Cardiac fibroblast (primary cell): ENCODE measurements around the gene MCTP1.
"Not testable (repeated sequence)": the region's sequence is repeated elsewhere in the genome, so short reads cannot be mapped to it uniquely, and the experiment has no call there.

Experiments
- DNase-seq, 2 donors: peaks; one replicate each; pipeline versions ENCODE4 v3.0.0 to v3.0.0-alpha.2; 2010; ENCODE audit warnings: low read depth in 2 of 2
- H3K4me3 ChIP-seq, 2 donors: replicated peaks in 1 of 2; 1 replicate in 1 of 2; 2 replicates in 1 of 2; pipeline ENCODE4 v1.5.1; 2011; ENCODE audit warnings: low read depth in 2 of 2, low read length in 2 of 2, mild to moderate bottlenecking in 2 of 2, moderate library complexity in 1 of 2
- TF ChIP-seq, protein P1 (sequence below): IDR thresholded peaks from one replicate; pipeline ENCODE4 v1.5.1; 2011; ENCODE audit warnings: low read depth, mild to moderate bottlenecking, low read length, inconsistent platforms

Gene MCTP1

DNA sequence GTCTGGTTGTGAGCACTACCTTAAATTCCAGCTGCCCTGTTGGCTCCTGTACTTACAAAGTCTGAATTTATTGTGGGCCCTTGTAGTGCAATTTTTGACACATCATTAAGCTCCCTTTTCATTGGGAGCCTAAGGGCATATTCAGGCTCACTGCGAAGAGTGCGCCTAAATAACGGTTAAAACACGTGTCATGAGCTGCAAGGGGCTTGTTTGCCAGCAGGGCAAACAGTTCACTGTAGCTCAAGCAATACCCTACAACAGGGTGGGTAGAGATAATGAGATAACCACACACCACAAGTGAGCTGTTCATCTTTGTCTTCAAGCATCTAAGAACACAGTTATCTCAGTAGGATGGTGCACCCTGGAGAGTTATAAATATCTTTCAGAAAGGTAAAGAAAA, 452.2 kb downstream of the MCTP1 start:
- no peak overlapping the region for H3K4me3 ChIP-seq
- TF ChIP-seq, protein P1, sequence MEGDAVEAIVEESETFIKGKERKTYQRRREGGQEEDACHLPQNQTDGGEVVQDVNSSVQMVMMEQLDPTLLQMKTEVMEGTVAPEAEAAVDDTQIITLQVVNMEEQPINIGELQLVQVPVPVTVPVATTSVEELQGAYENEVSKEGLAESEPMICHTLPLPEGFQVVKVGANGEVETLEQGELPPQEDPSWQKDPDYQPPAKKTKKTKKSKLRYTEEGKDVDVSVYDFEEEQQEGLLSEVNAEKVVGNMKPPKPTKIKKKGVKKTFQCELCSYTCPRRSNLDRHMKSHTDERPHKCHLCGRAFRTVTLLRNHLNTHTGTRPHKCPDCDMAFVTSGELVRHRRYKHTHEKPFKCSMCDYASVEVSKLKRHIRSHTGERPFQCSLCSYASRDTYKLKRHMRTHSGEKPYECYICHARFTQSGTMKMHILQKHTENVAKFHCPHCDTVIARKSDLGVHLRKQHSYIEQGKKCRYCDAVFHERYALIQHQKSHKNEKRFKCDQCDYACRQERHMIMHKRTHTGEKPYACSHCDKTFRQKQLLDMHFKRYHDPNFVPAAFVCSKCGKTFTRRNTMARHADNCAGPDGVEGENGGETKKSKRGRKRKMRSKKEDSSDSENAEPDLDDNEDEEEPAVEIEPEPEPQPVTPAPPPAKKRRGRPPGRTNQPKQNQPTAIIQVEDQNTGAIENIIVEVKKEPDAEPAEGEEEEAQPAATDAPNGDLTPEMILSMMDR = no peak
- no peak for DNase-seq

DNA sequence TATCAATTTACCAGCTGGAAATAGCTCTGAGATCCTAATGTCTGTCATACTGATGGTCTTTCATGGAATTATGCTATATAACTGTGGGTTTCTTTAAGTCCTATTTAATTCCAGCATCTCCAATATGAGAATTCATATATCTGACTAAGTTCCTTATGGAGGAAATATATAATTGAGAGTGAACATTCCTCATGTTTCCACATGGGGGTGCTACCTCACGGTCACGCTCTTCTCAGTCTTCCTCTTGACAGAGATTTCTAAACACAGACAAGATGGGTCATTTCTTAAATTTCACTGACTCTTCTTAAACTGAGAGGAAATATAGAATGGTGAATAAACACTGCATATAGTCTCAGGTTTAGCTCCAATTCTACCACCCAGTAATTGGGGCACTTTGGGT, 454.4 kb downstream of the MCTP1 start:
- TF ChIP-seq, protein P1 = peak; percentile 49
- no peak overlapping the region for H3K4me3 ChIP-seq
- DNase-seq = peak; percentile 5 to 55

DNA sequence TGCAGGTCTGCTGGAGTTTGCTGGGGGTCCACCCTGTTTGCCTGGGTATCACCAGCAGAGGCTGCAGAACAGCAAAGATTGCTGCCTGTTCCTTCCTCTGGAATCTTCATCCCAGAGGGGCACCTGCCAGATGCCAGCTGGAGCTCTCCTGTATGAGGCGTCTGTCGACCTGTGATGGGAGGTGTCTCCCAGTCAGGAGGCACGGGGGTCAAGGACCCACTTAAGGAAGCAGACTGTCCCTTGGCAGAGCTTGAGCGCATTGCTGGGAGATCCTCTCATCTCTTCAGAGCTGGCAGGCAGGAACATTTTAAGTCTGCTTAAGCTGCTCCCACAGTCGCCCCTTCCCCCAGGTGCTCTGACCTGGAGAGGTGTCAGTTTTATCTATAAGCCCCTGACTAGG, 456.7 kb downstream of the MCTP1 start:
- H3K4me3 ChIP-seq, DNase-seq: not testable (repeated sequence)

DNA sequence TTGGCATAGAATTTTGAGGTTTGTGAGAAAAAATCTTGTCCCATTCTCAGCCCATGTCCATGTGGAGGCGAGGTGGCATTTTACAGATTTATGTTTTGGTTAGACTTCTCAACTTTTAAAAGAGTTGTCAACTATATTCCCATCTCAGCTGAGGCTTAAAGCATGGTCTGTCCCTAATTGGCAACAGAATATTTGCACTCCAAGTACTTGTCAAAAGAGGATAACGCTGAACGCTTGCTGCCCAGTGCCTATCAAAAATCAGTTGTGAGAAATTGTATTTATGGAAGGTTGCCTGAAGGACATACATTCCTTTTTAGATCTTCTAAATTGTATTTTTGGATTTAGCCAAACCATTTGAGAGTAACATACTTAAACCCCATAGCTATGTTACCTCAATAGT, 464.4 kb downstream of the MCTP1 start:
- DNase-seq = no peak
- TF ChIP-seq, protein P1 = no peak
- H3K4me3 ChIP-seq = no peak overlapping the region

DNA sequence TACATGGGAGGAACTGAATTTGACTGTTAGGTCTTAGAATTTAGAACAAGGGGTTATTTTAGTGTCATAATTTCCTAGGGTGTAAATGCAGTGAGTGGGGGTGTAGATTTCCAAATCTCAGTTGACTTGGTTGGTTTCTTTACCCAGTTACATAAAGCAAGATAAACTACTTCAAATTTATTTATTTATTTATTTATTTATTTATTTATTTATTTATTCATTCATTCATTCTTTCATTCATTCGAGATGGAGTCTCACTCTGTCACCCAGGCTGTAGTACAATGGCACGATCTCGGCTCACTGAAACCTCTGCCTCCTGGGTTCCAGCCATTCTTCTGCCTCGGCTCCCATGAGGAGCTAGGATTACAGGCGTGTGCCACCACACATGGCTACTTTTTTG, 466.0 kb downstream of the MCTP1 start:
- DNase-seq = no peak
- TF ChIP-seq, protein P1 = no peak
- H3K4me3 ChIP-seq = no peak overlapping the region

DNA sequence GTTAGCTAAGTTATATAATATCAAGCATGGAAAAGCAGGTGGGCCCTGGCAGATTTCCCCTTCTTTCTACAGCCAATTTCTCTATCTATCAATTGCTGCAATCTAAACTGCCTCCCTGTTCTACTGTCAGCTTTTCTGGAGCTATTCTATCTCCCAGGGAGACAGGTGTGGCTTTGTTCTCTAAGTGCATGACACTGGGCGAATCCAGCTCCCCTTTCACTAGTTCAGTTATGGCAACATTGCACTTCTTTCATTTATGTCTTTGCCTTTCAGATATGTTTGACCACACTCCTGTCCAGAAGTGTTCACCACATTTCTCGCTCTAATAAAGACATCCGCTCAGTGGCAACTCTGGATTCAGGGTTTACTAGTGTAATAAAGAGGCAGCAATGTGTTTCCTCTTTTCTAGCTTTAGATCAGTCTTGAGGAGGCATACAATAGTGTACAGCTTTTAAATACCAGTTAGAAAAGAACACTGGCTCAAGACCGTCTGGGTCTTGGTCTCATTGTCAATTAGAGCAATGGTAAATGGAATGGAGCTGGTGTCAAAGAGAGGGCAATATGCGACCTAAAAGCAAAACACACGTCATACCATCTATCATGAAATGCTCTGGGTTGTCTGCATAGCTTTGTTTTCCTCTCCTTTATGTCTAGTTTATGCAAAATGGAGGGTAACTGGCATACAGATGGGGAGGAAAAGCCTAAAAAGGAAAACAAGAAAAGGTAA, 469.4 kb downstream of the MCTP1 start:
- TF ChIP-seq, protein P1 = no peak
- DNase-seq = no peak
- H3K4me3 ChIP-seq = no peak overlapping the region

DNA sequence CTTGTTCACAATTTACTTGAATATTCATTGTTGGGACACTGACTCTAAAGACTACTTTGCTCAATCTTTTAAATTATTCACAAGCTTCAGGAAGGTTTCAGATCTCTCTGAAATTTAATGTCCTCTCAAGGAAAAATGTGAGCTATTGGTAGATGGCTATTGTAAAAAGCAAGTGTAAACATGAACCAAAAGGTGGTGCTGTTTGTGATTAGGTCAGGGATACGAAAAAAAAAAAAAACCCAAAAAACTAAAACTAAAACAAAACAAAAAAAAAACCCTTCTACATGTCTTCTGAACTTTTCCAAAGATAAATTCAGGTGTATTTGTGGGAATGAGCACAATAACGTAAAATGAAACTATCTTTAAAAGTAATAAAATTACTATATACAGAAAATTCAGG, 472.7 kb downstream of the MCTP1 start:
- no peak for DNase-seq
- H3K4me3 ChIP-seq = no peak overlapping the region
- TF ChIP-seq, protein P1 = no peak
